Fibroblast of lung (primary cell): ENCODE data around the gene SRPK3.

Experiments used
- CTCF ChIP-seq, 2 donors: IDR thresholded peaks in 1 of 2; conservative IDR thresholded peaks in 1 of 2; 1 replicate in 1 of 2; 2 replicates in 1 of 2; pipeline ENCODE4 v1.5.1; 2011 to 2012; ENCODE audit warnings: low read length in 2 of 2, control low read depth in 1 of 2, inconsistent platforms in 1 of 2, low read depth in 1 of 2, mild to moderate bottlenecking in 1 of 2
- EZH2 ChIP-seq: IDR thresholded peaks from 2 replicates; pipeline ENCODE4 v1.5.1; 2012; ENCODE audit warnings: low read length, control low read depth, mild to moderate bottlenecking; ENCODE audit errors: missing control alignments

- TF ChIP-seq CTCF (conservative IDR thresholded peaks at IDR 0.05 in 1 of 2, IDR thresholded peaks at IDR 0.05 in 1 of 2; ENCODE audit: low read depth in 1 of 2, low read length in 2 of 2) (no peak), EZH2 (no peak)
These were observed 10.4 kb downstream of the SRPK3 start for GRCh38 chrX:153791104-153791852.
